GM23338 (cell line): ENCODE results near the gene STK38.

Source experiments
- CTCF ChIP-seq, 2 experiments: fragments of 200-600 bp in 1 of 2; sonication (generic) in 1 of 2; conservative IDR thresholded peaks; 2 replicates each; pipeline versions ENCODE4 v1.5.1 to v1.6.1; 2016 to 2017; ENCODE audit warnings: antibody characterized with exemption in 2 of 2, low read depth in 2 of 2, mild to moderate bottlenecking in 2 of 2, moderate library complexity in 1 of 2
- POLR2AphosphoS5 ChIP-seq: IDR thresholded peaks from 2 replicates; pipeline ENCODE4 v1.6.1; 2016; ENCODE audit warnings: antibody characterized with exemption, low read depth

GRCh38 chr6:36493319-36493718 is 54.0 kb downstream of the STK38 start:
- TF ChIP-seq POLR2AphosphoS5 (no peak), CTCF (conservative IDR thresholded peaks at IDR 0.05; ENCODE audit: low read depth in 2 of 2) (no peak)
